ENCODE results near the gene CRTAP. TPM values are rescaled to one million over a fixed set of nuclear protein-coding genes. Genes with fewer than 3 reads are reported as not detected.
"Not testable (repeated sequence)": the region's sequence is repeated elsewhere in the genome, so short reads cannot be mapped to it uniquely, and the experiment has no call there.

The CRTAP gene
- total RNA-seq, 1 donor from 2014 or later = 36.6 TPM

GRCh38 chr3:33104803-33105202 lies 9.0 kb upstream of the CRTAP start:
- H3K27me3 Mint-ChIP-seq = no peaks in the 10 kb centered on the region
- POLR2A ChIA-PET = interaction anchor here (2.0 kb wide), 1 partner anchor 9 kb away, joined by 9 read pairs; the partner anchor contains the start of genes GLB1 and TMPPE
- no peaks in the 10 kb centered on the region for H3K9me3 Mint-ChIP-seq
- peaks cover 15% of the 10 kb centered on the region for H3K4me1 Mint-ChIP-seq
- no peak for ATAC-seq (ENCODE audit: low read depth)
- TF ChIP-seq, protein P1, sequence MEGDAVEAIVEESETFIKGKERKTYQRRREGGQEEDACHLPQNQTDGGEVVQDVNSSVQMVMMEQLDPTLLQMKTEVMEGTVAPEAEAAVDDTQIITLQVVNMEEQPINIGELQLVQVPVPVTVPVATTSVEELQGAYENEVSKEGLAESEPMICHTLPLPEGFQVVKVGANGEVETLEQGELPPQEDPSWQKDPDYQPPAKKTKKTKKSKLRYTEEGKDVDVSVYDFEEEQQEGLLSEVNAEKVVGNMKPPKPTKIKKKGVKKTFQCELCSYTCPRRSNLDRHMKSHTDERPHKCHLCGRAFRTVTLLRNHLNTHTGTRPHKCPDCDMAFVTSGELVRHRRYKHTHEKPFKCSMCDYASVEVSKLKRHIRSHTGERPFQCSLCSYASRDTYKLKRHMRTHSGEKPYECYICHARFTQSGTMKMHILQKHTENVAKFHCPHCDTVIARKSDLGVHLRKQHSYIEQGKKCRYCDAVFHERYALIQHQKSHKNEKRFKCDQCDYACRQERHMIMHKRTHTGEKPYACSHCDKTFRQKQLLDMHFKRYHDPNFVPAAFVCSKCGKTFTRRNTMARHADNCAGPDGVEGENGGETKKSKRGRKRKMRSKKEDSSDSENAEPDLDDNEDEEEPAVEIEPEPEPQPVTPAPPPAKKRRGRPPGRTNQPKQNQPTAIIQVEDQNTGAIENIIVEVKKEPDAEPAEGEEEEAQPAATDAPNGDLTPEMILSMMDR (IDR thresholded peaks at IDR 0.05) = no peak
- H3K36me3 Mint-ChIP-seq (ENCODE audit: low read depth) = no peaks in the 10 kb centered on the region
- H3K4me3 Mint-ChIP-seq = no peak overlapping the region
- no peak overlapping the region for H3K27ac Mint-ChIP-seq
- intact Hi-C loops (cut with micrococcal nuclease) = no loop called here
- CTCF ChIA-PET = no interaction called here
- DNase-seq = no peak

GRCh38 chr3:33105341-33105948 lies 8.4 kb upstream of the CRTAP start:
- Mint-ChIP-seq H3K36me3 (ENCODE audit: low read depth) (no peaks in the 10 kb centered on the region), H3K9me3 (no peaks in the 10 kb centered on the region), H3K4me3 (no peak overlapping the region), H3K27ac (no peak overlapping the region), H3K4me1 (peaks cover 15% of the 10 kb centered on the region), H3K27me3 (no peaks in the 10 kb centered on the region)
- TF ChIP-seq, protein P1 (IDR thresholded peaks at IDR 0.05) = no peak
- ChIA-PET POLR2A (interaction anchor here (1.0 to 2.0 kb wide), 2 partner anchors 9 to 19 kb away, joined by 3 to 9 read pairs; partner anchors contain the start of genes GLB1 and TMPPE), CTCF (no interaction called here)
- no peak for DNase-seq
- no peak for ATAC-seq (ENCODE audit: low read depth)
- intact Hi-C loops (cut with micrococcal nuclease) = no loop called here

- H3K9me3 Mint-ChIP-seq; DNase-seq; H3K4me3 Mint-ChIP-seq; H3K27ac Mint-ChIP-seq; H3K36me3 Mint-ChIP-seq (ENCODE audit: low read depth); CTCF ChIA-PET; H3K27me3 Mint-ChIP-seq: not testable (repeated sequence)
- intact Hi-C loops (cut with micrococcal nuclease) = loop anchor here (1.0 kb wide), 1 partner anchor 11 kb away; no protein-coding TSS in a partner anchor
- POLR2A ChIA-PET = interaction anchor here (1.2 kb wide), 2 partner anchors 8 to 10 kb away, joined by 3 to 4 read pairs; partner anchors contain the start of genes GLB1 and TMPPE
- peaks cover 26% of the 10 kb centered on the region for H3K4me1 Mint-ChIP-seq
- ATAC-seq (ENCODE audit: low read depth) = peak; percentile 79
These were observed 7.0 kb upstream of the CRTAP start for GRCh38 chr3:33106854-33107253.

GRCh38 chr3:33111581-33111980 lies 2.2 kb upstream of the CRTAP start:
- H3K27ac Mint-ChIP-seq = peak overlapping the region; percentile 66
- POLR2A ChIA-PET = interaction anchor here (0.6 to 5.1 kb wide), 5 partner anchors 15 to 108 kb away, joined by 3 to 31 read pairs (median 4); partner anchors contain the start of genes GLB1 and TMPPE
- no peaks in the 10 kb centered on the region for H3K9me3 Mint-ChIP-seq
- peak overlapping the region; percentile 76 for H3K4me3 Mint-ChIP-seq
- DNase-seq (no peak), ATAC-seq (ENCODE audit: low read depth) (peak; percentile 3)
- H3K27me3 Mint-ChIP-seq = no peaks in the 10 kb centered on the region
- intact Hi-C loops (cut with micrococcal nuclease) = loop anchor here (5.0 to 10.0 kb wide), 3 partner anchors 327 to 686 kb away; partner anchors contain the start of genes CLASP2 and PDCD6IP
- H3K4me1 Mint-ChIP-seq = peaks cover 58% of the 10 kb centered on the region
- TF ChIP-seq, protein P1 (IDR thresholded peaks at IDR 0.05) = no peak
- H3K36me3 Mint-ChIP-seq (ENCODE audit: low read depth) = no peaks in the 10 kb centered on the region
- CTCF ChIA-PET = interaction anchor here (1.5 kb wide), 1 partner anchor 20 kb away, joined by 7 read pairs; no protein-coding TSS in a partner anchor

GRCh38 chr3:33114622-33115023 lies 809 bp downstream of the CRTAP start:
- H3K4me1 Mint-ChIP-seq = peaks cover 50% of the 10 kb centered on the region
- TF ChIP-seq, protein P1 (IDR thresholded peaks at IDR 0.05) = no peak
- ATAC-seq (ENCODE audit: low read depth) = no peak
- intact Hi-C loops (cut with micrococcal nuclease) = loop anchor here (1.0 to 10.0 kb wide), 8 partner anchors 16 to 1582 kb away; partner anchors contain the start of genes CLASP2, GLB1, PDCD6IP and STT3B
- DNase-seq = no peak
- H3K27ac Mint-ChIP-seq = peak overlapping the region; percentile 85
- H3K36me3 Mint-ChIP-seq (ENCODE audit: low read depth) = peaks cover 4% of the 10 kb centered on the region
- H3K27me3 Mint-ChIP-seq = no peaks in the 10 kb centered on the region
- H3K4me3 Mint-ChIP-seq = peak overlapping the region; percentile 87
- ChIA-PET CTCF (no interaction called here), POLR2A (interaction anchor here (0.6 to 5.1 kb wide), 3 partner anchors 17 to 40 kb away, joined by 4 to 31 read pairs (median 5); partner anchors contain the start of genes GLB1 and TMPPE)
- no peaks in the 10 kb centered on the region for H3K9me3 Mint-ChIP-seq

All from activated B cell treated with CpG ODN at 0.5 μM for 24 hours (primary cell).